Measurements from ENCODE around the gene MOB4. TPM values are rescaled to one million over a fixed set of nuclear protein-coding genes. Genes with fewer than 3 reads are reported as not detected.

Gene MOB4
- total and polyA plus RNA-seq, 2 donors (not counting 1 experiment from before 2014, with no cell fraction given), result 12.6 to 20.8 TPM

DNA sequence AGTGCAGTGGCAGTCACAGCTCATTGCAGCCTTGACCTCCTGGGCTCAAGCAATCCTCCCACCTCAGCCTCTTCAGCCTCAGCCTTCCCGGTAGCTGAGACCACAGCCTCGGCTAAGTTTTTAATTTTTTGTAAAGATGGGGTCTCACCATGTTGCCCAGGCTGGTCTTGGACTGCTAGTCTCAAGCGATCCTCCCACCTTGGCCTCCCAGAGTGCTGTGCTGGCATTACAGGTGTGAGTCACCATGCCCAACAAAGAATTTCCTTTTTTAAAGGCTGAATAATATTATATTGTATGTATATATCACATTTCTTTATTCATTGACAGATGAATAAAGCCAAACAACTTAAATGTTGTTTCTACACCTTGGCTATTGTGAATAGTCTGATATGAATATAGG is 42.5 kb downstream of the MOB4 start:
- 100% methylated on average over 2 of the region's 3 CpGs for WGBS (ENCODE audit: insufficient coverage)
- Histone ChIP-seq H3K9ac (ENCODE audit: low read length) (no peak overlapping the region), H4K20me1 (ENCODE audit: control insufficient read depth, insufficient read depth, low read length, poor library complexity, severe bottlenecking) (no peaks in the 10 kb centered on the region), H3K4me2 (replicated peaks; ENCODE audit: low read depth, low read length, poor library complexity, severe bottlenecking) (no peak overlapping the region), H3K9me3 (ENCODE audit: control extremely low read depth in 1 of 3, control insufficient read depth in 2 of 3, insufficient read depth in 1 of 3, low read length in 2 of 3) (no peaks in the 10 kb centered on the region), H3K27me3 (replicated peaks in 1 of 4; ENCODE audit: control extremely low read depth in 1 of 4, control insufficient read depth in 3 of 4, insufficient read depth in 4 of 4, low read length in 3 of 4) (no peaks in the 10 kb centered on the region), H3K4me1 (ENCODE audit: control insufficient read depth in 2 of 2, insufficient read depth in 2 of 2, low read length in 2 of 2) (no peaks in the 10 kb centered on the region), H3K27ac (ENCODE audit: low read length in 2 of 2) (no peak overlapping the region), H3K4me3 (ENCODE audit: control extremely low read depth in 1 of 5, extremely low read depth in 1 of 5, insufficient read depth in 1 of 5, low read depth in 2 of 5, low read length in 4 of 5) (no peak overlapping the region), H2AFZ (ENCODE audit: insufficient read depth, low read depth, low read length, poor library complexity, severe bottlenecking) (no peak overlapping the region), H3K79me2 (ENCODE audit: control insufficient read depth, insufficient read depth, low read length) (no peaks in the 10 kb centered on the region), H3K36me3 (replicated peaks in 1 of 2; ENCODE audit: control extremely low read depth in 1 of 2, control insufficient read depth in 1 of 2, extremely low read depth in 1 of 2, insufficient read depth in 2 of 2, low read length in 1 of 2) (peaks cover 0 to 11% of the 10 kb centered on the region in 2 experiments)
- intact Hi-C loops (cut with micrococcal nuclease), result no loop called here
- no peaks in the 10 kb centered on the region for H3K4me1 Mint-ChIP-seq
- TF ChIP-seq EZH2 (IDR thresholded peaks at IDR 0.05; ENCODE audit: borderline replicate concordance, insufficient read depth, low read depth, low read length, poor library complexity, severe bottlenecking) (no peak), CTCF (IDR thresholded peaks at IDR 0.05) (no peak)
- no peak overlapping the region for H3K27ac Mint-ChIP-seq
- H3K4me3 Mint-ChIP-seq, result no peak overlapping the region
- H3K27me3 Mint-ChIP-seq, result no peaks in the 10 kb centered on the region
- no peak for DNase-seq
- ATAC-seq (ENCODE audit: low read depth), result no peak
- H3K9me3 Mint-ChIP-seq (ENCODE audit: insufficient read depth), result no peaks in the 10 kb centered on the region
- POLR2A ChIA-PET, result no interaction called here
- CTCF ChIA-PET, result no interaction called here

- CTCF ChIA-PET, result no interaction called here
- DNase-seq, result no peak
- H3K27me3 Mint-ChIP-seq, result no peaks in the 10 kb centered on the region
- H3K9me3 Mint-ChIP-seq (ENCODE audit: insufficient read depth), result peaks cover 4% of the 10 kb centered on the region
- WGBS (ENCODE audit: insufficient coverage), result 100% methylated on average over 2 of the region's 5 CpGs
- H3K27ac ChIP-seq (ENCODE audit: low read length in 2 of 2), result no peak overlapping the region
- intact Hi-C loops (cut with micrococcal nuclease), result no loop called here
- H3K36me3 ChIP-seq (replicated peaks in 1 of 2; ENCODE audit: control extremely low read depth in 1 of 2, control insufficient read depth in 1 of 2, extremely low read depth in 1 of 2, insufficient read depth in 2 of 2, low read length in 1 of 2), result peaks cover 0 to 3% of the 10 kb centered on the region in 2 experiments
- no peak overlapping the region for H3K4me2 ChIP-seq (replicated peaks; ENCODE audit: low read depth, low read length, poor library complexity, severe bottlenecking)
- POLR2A ChIA-PET, result no interaction called here
- no peaks in the 10 kb centered on the region for H4K20me1 ChIP-seq (ENCODE audit: control insufficient read depth, insufficient read depth, low read length, poor library complexity, severe bottlenecking)
- no peaks in the 10 kb centered on the region for H3K9me3 ChIP-seq (ENCODE audit: control extremely low read depth in 1 of 3, control insufficient read depth in 2 of 3, insufficient read depth in 1 of 3, low read length in 2 of 3)
- no peak for TF ChIP-seq EZH2 (IDR thresholded peaks at IDR 0.05; ENCODE audit: borderline replicate concordance, insufficient read depth, low read depth, low read length, poor library complexity, severe bottlenecking)
- TF ChIP-seq CTCF (IDR thresholded peaks at IDR 0.05), result no peak
- no peaks in the 10 kb centered on the region for H3K4me1 ChIP-seq (ENCODE audit: control insufficient read depth in 2 of 2, insufficient read depth in 2 of 2, low read length in 2 of 2)
- H3K9ac ChIP-seq (ENCODE audit: low read length), result no peak overlapping the region
- H3K4me3 ChIP-seq (ENCODE audit: control extremely low read depth in 1 of 5, extremely low read depth in 1 of 5, insufficient read depth in 1 of 5, low read depth in 2 of 5, low read length in 4 of 5), result no peak overlapping the region
- no peak for ATAC-seq (ENCODE audit: low read depth)
- no peak overlapping the region for H2AFZ ChIP-seq (ENCODE audit: insufficient read depth, low read depth, low read length, poor library complexity, severe bottlenecking)
- H3K79me2 ChIP-seq (ENCODE audit: control insufficient read depth, insufficient read depth, low read length), result no peaks in the 10 kb centered on the region
- no peak overlapping the region for H3K27ac Mint-ChIP-seq
- H3K4me1 Mint-ChIP-seq, result peaks cover 1% of the 10 kb centered on the region
- H3K27me3 ChIP-seq (replicated peaks in 1 of 4; ENCODE audit: control extremely low read depth in 1 of 4, control insufficient read depth in 3 of 4, insufficient read depth in 4 of 4, low read length in 3 of 4), result no peaks in the 10 kb centered on the region
- H3K4me3 Mint-ChIP-seq, result no peak overlapping the region
Measured at GRCh38 chr2:197559681-197560080, 43.8 kb downstream of the MOB4 start.
